Endodermal cell (in vitro differentiated cells): Measurements from ENCODE around the gene TCF3. TPM values are rescaled to one million over a fixed set of nuclear protein-coding genes. Genes with fewer than 3 reads are reported as not detected.

Source experiments
- DNase-seq: peaks from one replicate; pipeline ENCODE4 v3.0.0-alpha.2; 2017
- H3K27ac ChIP-seq: 2 replicates; pipeline ENCODE4 v1.5.1; 2013; ENCODE audit warnings: mild to moderate bottlenecking, low read depth, low read length, moderate library complexity
- H3K27me3 ChIP-seq: 2 replicates; pipeline ENCODE4 v1.6.1; 2013; ENCODE audit warnings: mild to moderate bottlenecking, low read length, moderate library complexity; ENCODE audit not compliant: insufficient read depth, control insufficient read depth, poor library complexity, severe bottlenecking
- H3K36me3 ChIP-seq: 2 replicates; pipeline ENCODE4 v1.7.0; 2013; ENCODE audit warnings: mild to moderate bottlenecking, low read length, moderate library complexity; ENCODE audit not compliant: control insufficient read depth, insufficient read depth
- H3K4me1 ChIP-seq: one replicate; pipeline ENCODE4 v1.7.0; 2013; ENCODE audit warnings: low read length; ENCODE audit not compliant: control insufficient read depth, insufficient read depth
- H3K4me3 ChIP-seq: 2 replicates; pipeline ENCODE4 v1.5.1; 2013; ENCODE audit warnings: mild to moderate bottlenecking, low read length, moderate library complexity
- H3K9ac ChIP-seq: 2 replicates; pipeline ENCODE4 v1.6.1; 2013; ENCODE audit warnings: mild to moderate bottlenecking, low read length, moderate library complexity; ENCODE audit not compliant: poor library complexity, severe bottlenecking; ENCODE audit errors: extremely low read depth
- H3K9me3 ChIP-seq: 2 replicates; pipeline ENCODE4 v1.6.1; 2013; ENCODE audit warnings: mild to moderate bottlenecking, low read length, moderate library complexity; ENCODE audit not compliant: control insufficient read depth
- H3K27ac Mint-ChIP-seq: 2 replicates; pipeline ENCODE4 v1.8.0; 2020; ENCODE audit warnings: mixed read lengths
- H3K27me3 Mint-ChIP-seq: 2 replicates; pipeline ENCODE4 v1.8.0; 2021; ENCODE audit warnings: mild to moderate bottlenecking, mixed read lengths; ENCODE audit not compliant: insufficient read depth
- H3K36me3 Mint-ChIP-seq: 2 replicates; pipeline ENCODE4 v1.8.0; 2020; ENCODE audit warnings: low read depth, mixed read lengths
- H3K4me1 Mint-ChIP-seq: 2 replicates; pipeline ENCODE4 v1.8.0; 2020; ENCODE audit warnings: mixed read lengths
- H3K4me3 Mint-ChIP-seq: 2 replicates; pipeline ENCODE4 v1.8.0; 2020; ENCODE audit warnings: mild to moderate bottlenecking, moderate library complexity, mixed read lengths
- H3K9me3 Mint-ChIP-seq: 2 replicates; pipeline ENCODE4 v1.8.0; 2020; ENCODE audit warnings: mild to moderate bottlenecking, mixed read lengths
- CTCF ChIP-seq: fragments of 200-600 bp; sonication (generic); conservative IDR thresholded peaks from 2 replicates; pipeline ENCODE4 v1.5.0; 2021; ENCODE audit warnings: antibody characterized with exemption, mild to moderate bottlenecking
- WGBS, 2 experiments: methylation state at CpG; one replicate each; pipeline versions ENCODE4 v1.1.5 to v1.1.7; 2013; ENCODE audit warnings: missing lambda C conversion rate in 2 of 2, mixed read lengths in 1 of 2; ENCODE audit not compliant: insufficient coverage in 1 of 2, insufficient read length in 1 of 2; 5-methylcytosine and 5-hydroxymethylcytosine counted together
- total RNA-seq, 2 donors: library from RNA; stranded (reverse); fragmentation: NEBNext Ultra II Directional in 1 of 2; extraction: Animal tissue kit (Norgen Biotek cat#: 25700) in 1 of 2; gene quantifications; 2 replicates in 1 of 2; 3 replicates in 1 of 2; pipeline ENCODE4 v1.2.1, GENCODE V29; 2021

Gene TCF3
- total RNA-seq, 2 donors from 2014 or later, result 233 to 268 TPM

GRCh38 chr19:1569997-1570396 lies 82.4 kb downstream of the TCF3 start:
- Histone ChIP-seq H3K27me3 (peaks cover 21% of the 10 kb centered on the region), H3K27ac (no peak overlapping the region), H3K4me1 (no peaks in the 10 kb centered on the region), H3K36me3 (peaks cover 6% of the 10 kb centered on the region), H3K4me3 (no peak overlapping the region), H3K9me3 (no peaks in the 10 kb centered on the region), H3K9ac (no peak overlapping the region)
- Mint-ChIP-seq H3K27ac (no peak overlapping the region), H3K27me3 (peaks cover 35% of the 10 kb centered on the region), H3K36me3 (peaks cover 4% of the 10 kb centered on the region), H3K4me3 (peak overlapping the region; percentile 36), H3K9me3 (no peaks in the 10 kb centered on the region), H3K4me1 (no peaks in the 10 kb centered on the region)
- TF ChIP-seq CTCF, result no peak
- no peak for DNase-seq
- 90 to 91% methylated on average over 4 of the region's 4 CpGs for WGBS, 2 experiments

- peaks cover 20% of the 10 kb centered on the region for H3K36me3 ChIP-seq
- Mint-ChIP-seq H3K4me3 (peak within 1 kb of the TSS; percentile 63), H3K9me3 (no peaks in the 10 kb centered on the region), H3K4me1 (no peaks in the 10 kb centered on the region), H3K27me3 (peaks cover 35% of the 10 kb centered on the region), H3K27ac (peak within 1 kb of the TSS; percentile 77), H3K36me3 (peaks cover 12% of the 10 kb centered on the region)
- H3K9me3 ChIP-seq, result no peaks in the 10 kb centered on the region
- TF ChIP-seq CTCF, result no peak
- peak; percentile 85 for DNase-seq
- peaks cover 21% of the 10 kb centered on the region for H3K27me3 ChIP-seq
- H3K4me3 ChIP-seq, result peak within 1 kb of the TSS; percentile 82
- 15 to 29% methylated on average over 14 to 63 of the region's 63 CpGs for WGBS, 2 experiments
- peak within 1 kb of the TSS; percentile 100 for H3K27ac ChIP-seq
- H3K9ac ChIP-seq, result peak within 1 kb of the TSS; percentile 99
- H3K4me1 ChIP-seq, result no peaks in the 10 kb centered on the region
Measured at GRCh38 chr19:1568320-1569019, 83.9 kb downstream of the TCF3 start, which contains the start of gene MEX3D. TSS of gene MEX3D (minus strand) at chr19:1568325. CDS start at chr19:1568058, 267 bp downstream.

- no peak overlapping the region for H3K4me3 ChIP-seq
- H3K36me3 Mint-ChIP-seq, result peaks cover 19% of the 10 kb centered on the region
- no peak overlapping the region for H3K4me3 Mint-ChIP-seq
- no peak overlapping the region for H3K9ac ChIP-seq
- H3K27ac ChIP-seq, result no peak overlapping the region
- H3K27ac Mint-ChIP-seq, result no peak overlapping the region
- peaks cover 27% of the 10 kb centered on the region for H3K36me3 ChIP-seq
- peaks cover 35% of the 10 kb centered on the region for H3K27me3 Mint-ChIP-seq
- no peaks in the 10 kb centered on the region for H3K9me3 Mint-ChIP-seq
- H3K27me3 ChIP-seq, result peaks cover 21% of the 10 kb centered on the region
- no peak for TF ChIP-seq CTCF
- H3K4me1 Mint-ChIP-seq, result no peaks in the 10 kb centered on the region
- no peaks in the 10 kb centered on the region for H3K9me3 ChIP-seq
- H3K4me1 ChIP-seq, result no peaks in the 10 kb centered on the region
- DNase-seq, result no peak
- WGBS, 2 experiments, result 0% methylated on average over 71 of the region's 73 CpGs; no CpG with 5 or more reads in 1 of the 2 experiments
Measured at GRCh38 chr19:1567848-1568227, 84.6 kb downstream of the TCF3 start.
